ENCODE data around the gene SNRPE.

SNRPE gene

GRCh38 chr1:203860396-203861025 lies 888 bp upstream of the SNRPE start:
- TF ChIP-seq ZFX (IDR thresholded peaks at IDR 0.05), result no peak
- TF ChIP-seq, protein P1, sequence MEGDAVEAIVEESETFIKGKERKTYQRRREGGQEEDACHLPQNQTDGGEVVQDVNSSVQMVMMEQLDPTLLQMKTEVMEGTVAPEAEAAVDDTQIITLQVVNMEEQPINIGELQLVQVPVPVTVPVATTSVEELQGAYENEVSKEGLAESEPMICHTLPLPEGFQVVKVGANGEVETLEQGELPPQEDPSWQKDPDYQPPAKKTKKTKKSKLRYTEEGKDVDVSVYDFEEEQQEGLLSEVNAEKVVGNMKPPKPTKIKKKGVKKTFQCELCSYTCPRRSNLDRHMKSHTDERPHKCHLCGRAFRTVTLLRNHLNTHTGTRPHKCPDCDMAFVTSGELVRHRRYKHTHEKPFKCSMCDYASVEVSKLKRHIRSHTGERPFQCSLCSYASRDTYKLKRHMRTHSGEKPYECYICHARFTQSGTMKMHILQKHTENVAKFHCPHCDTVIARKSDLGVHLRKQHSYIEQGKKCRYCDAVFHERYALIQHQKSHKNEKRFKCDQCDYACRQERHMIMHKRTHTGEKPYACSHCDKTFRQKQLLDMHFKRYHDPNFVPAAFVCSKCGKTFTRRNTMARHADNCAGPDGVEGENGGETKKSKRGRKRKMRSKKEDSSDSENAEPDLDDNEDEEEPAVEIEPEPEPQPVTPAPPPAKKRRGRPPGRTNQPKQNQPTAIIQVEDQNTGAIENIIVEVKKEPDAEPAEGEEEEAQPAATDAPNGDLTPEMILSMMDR (conservative IDR thresholded peaks at IDR 0.05), result no peak
- H3K27ac ChIP-seq, result peak overlapping the region; percentile 93

DNA sequence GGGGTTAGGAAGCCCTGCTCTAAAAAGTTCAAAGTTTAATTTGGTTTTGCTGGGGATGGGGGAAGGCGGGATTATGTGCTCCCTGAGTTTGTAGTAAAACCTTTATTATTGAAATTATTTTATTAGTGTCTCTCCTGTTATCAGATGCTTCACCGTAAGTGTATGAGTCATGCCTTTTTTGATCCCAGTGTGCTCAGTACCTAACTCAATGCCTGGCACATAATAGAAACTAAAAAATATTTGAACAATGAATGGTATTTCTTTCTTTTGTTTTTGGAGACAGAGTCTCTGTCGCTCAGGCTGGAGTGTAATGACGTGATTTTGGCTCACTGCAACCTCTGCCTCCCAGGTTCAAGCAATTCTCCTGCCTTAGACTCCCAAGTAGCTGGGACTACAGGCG lies 6.4 kb downstream of the SNRPE start:
- no peak for TF ChIP-seq ZFX (IDR thresholded peaks at IDR 0.05)
- TF ChIP-seq, protein P1 (conservative IDR thresholded peaks at IDR 0.05), result no peak
- no peak overlapping the region for H3K27ac ChIP-seq

DNA sequence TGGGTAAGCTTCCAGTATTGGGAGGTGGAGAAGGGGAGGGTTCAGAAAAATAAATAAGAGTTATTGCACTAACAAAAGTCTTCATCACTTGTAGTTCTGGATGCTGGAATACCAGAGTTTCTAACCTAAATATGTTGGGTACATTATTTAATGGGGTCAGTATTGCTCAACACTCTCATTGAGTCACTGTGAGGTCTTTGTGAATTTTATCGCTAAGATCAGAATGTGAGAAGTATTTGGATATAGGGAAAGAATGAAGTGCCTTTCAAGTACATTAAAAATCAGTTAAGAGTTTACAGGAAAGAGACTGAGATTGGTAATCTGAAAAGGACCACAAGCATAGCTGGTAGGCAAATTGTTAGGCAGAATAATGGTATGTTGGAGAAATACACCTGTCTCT lies 8.8 kb downstream of the SNRPE start:
- no peak overlapping the region for H3K27ac ChIP-seq
- no peak for TF ChIP-seq ZFX (IDR thresholded peaks at IDR 0.05)
- TF ChIP-seq, protein P1 (conservative IDR thresholded peaks at IDR 0.05), result no peak

DNA sequence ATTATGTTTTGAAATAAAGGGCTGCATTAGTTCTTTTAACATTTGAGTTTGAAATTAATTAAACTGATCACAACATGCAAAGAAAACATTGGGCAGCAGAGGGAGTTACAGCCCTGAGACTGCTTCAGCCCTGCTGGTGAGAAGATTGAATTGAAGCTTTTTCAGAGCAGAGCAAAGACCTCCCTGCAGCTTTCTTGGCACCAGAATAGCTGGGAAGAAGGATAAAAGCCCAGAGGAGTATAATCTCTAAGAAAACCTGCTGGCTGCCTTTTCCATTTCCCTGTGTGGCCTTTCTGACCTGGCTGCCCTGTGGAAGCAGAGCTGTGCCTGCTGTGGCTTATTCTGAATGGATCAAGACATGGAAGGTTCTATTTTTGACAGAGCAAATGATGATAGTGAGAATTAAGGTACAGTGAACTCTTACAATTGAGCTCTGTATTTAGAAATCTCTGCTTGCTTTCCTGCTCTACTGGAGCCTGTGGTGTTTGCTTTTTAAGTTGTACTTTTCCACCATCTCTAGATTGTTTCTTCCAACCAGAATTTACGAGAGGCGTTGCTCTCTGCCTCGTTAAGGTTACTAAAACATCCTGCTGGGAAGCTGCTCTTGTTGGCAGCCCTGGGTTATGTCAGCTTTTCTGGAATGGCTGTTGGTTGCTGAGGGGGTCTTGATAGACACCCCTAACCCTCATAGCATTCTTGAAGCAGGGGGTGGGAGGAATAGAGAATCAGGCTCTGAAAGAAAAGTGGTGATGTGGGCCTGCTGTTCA lies 9.9 kb downstream of the SNRPE start:
- TF ChIP-seq, protein P1 (conservative IDR thresholded peaks at IDR 0.05), result peak; percentile 87
- TF ChIP-seq ZFX (IDR thresholded peaks at IDR 0.05), result no peak

DNA sequence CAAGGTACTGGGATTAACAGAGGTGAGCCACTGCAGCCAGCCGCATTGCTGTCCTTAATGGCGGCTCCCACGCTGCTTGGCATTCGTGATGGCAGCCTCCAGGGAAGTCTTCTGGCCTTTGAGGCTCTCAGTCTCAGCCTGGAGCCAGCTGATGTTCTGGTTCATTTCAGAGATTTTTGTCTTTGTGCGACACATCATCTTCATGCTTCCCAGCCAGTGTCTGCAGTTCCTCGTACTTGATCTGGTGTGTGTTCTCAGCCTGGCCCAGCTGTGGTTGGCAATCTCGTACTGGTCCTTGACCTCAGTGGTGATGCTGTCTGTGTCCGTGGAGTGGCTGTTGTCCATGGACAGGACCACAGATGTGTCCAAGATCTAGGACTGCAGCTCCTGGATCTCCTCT lies 11.7 kb downstream of the SNRPE start:
- no peak overlapping the region for H3K27ac ChIP-seq
- TF ChIP-seq ZFX (IDR thresholded peaks at IDR 0.05), result no peak
- TF ChIP-seq, protein P1 (conservative IDR thresholded peaks at IDR 0.05), result no peak

More for the DNA sequence above, 9.9 kb downstream of the SNRPE start:
- H3K27ac ChIP-seq, result no peak overlapping the region

GRCh38 chr1:203878422-203878821 lies 17.0 kb downstream of the SNRPE start:
- TF ChIP-seq ZFX (IDR thresholded peaks at IDR 0.05), result no peak
- TF ChIP-seq, protein P1 (conservative IDR thresholded peaks at IDR 0.05), result no peak
- H3K27ac ChIP-seq, result no peak overlapping the region

DNA sequence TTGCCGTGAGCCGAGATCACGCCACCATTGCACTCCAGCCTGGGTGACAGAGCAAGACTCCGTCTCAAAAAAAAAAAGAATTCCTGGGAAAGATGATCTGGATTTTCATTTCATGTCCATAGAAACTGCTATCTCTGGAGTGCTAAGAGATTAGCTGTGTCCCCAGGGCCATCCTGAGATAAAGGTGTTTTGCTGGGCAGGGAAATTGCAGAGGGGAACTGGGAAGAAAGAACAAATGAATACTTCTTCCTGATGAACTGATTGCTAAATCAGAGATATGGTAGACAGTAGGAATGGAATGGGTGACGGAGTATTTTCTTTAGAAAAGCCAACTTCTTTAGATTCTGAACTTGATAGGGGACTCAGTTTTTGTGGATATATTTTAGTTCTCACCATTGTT lies 19.2 kb downstream of the SNRPE start:
- no peak for TF ChIP-seq ZFX (IDR thresholded peaks at IDR 0.05)
- H3K27ac ChIP-seq, result no peak overlapping the region
